HCT116 (cell line): ENCODE measurements around the gene ERGIC1. TPM values are rescaled to one million over a fixed set of nuclear protein-coding genes. Genes with fewer than 3 reads are reported as not detected.

Source experiments
- ATAC-seq: fragments of 200-7000 bp; cut with Tn5 transposase; 2 replicates; pipeline ENCODE4 v1.9.1; 2020; ENCODE audit warnings: mild to moderate bottlenecking, moderate library complexity
- BruUV-seq: library from RNA; stranded (reverse); fragments of 400-500 nt; replicated peaks from 2 replicates; lab custom pipeline; 2021; lab: Mats Ljungman, UMichigan
- CTCF ChIA-PET: fragments of 300-600 bp; sonication (Branson Sonifier 250); formaldehyde crosslinking; loops from one replicate; lab custom pipeline; 2021; ENCODE audit warnings: antibody characterized with exemption; lab: Charles Lee
- POLR2A ChIA-PET: fragments of 300-600, 350-600 bp; sonication (Branson Sonifier 250); formaldehyde crosslinking; loops from one replicate; lab custom pipeline; 2021; ENCODE audit warnings: antibody characterized with exemption; lab: Charles Lee
- RAD21 ChIA-PET, 2 experiments: fragments of 300-600 bp; sonication (Branson Sonifier 250); formaldehyde crosslinking; loops; one replicate each; lab custom pipeline; 2023; ENCODE audit warnings: low total read pairs in 2 of 2; ENCODE audit not compliant: uncharacterized antibody in 2 of 2, unreplicated experiment in 2 of 2, low non-redundant PET in 1 of 2; lab: Charles Lee
- DNase-seq: peaks from one replicate; pipeline ENCODE4 v3.0.0-alpha.2; 2010; ENCODE audit warnings: low read depth, low spot score
- H2AFZ ChIP-seq: fragments of 200-600 bp; shearing (Covaris generic), sonication (generic); 2 replicates; pipeline ENCODE4 v1.6.1; 2017; ENCODE audit warnings: low read depth, mixed run types, mixed read lengths, antibody characterized with exemption, low read length; ENCODE audit not compliant: poor library complexity, severe bottlenecking
- H3K27ac ChIP-seq: 2 replicates; pipeline ENCODE4 v1.5.1; 2012; ENCODE audit warnings: low read depth, low read length
- H3K27me3 ChIP-seq: fragments of 200-600 bp; sonication (generic); 2 replicates; pipeline ENCODE4 v1.6.1; 2016; ENCODE audit warnings: mixed run types, low read length, mixed read lengths; ENCODE audit not compliant: insufficient read depth
- H3K36me3 ChIP-seq, 2 experiments: fragments of 200-500 bp in 1 of 2; fragments of 200-600 bp in 1 of 2; sonication (Bioruptor generic) in 1 of 2; sonication (generic) in 1 of 2; 2 replicates each; pipeline versions ENCODE4 v1.5.1 to v1.6.1; 2014 to 2016; ENCODE audit warnings: low read length in 2 of 2, inconsistent platforms in 1 of 2, mixed read lengths in 1 of 2, mixed run types in 1 of 2; ENCODE audit not compliant: insufficient read depth in 2 of 2, control insufficient read depth in 1 of 2
- H3K4me1 ChIP-seq, 2 experiments: fragments of 200-600 bp in 1 of 2; sonication (generic) in 1 of 2; 2 replicates each; pipeline versions ENCODE4 v1.5.1 to v1.6.1; 2012 to 2017; ENCODE audit warnings: low read length in 2 of 2, inconsistent platforms in 1 of 2, mild to moderate bottlenecking in 1 of 2, mixed read lengths in 1 of 2, mixed run types in 1 of 2, moderate library complexity in 1 of 2; ENCODE audit not compliant: insufficient read depth in 2 of 2, control insufficient read depth in 1 of 2
- H3K4me2 ChIP-seq: fragments of 200-600 bp; sonication (generic); 2 replicates; pipeline ENCODE4 v1.6.1; 2017; ENCODE audit warnings: mixed run types, low read length, mixed read lengths
- H3K4me3 ChIP-seq, 2 experiments: fragments of 200-600 bp in 1 of 2; sonication (generic) in 1 of 2; replicated peaks in 1 of 2; 2 replicates each; pipeline ENCODE4 v1.5.1; 2011 to 2016; ENCODE audit warnings: low read length in 2 of 2, control low read depth in 1 of 2, low read depth in 1 of 2, mild to moderate bottlenecking in 1 of 2, mixed read lengths in 1 of 2, mixed run types in 1 of 2
- H3K79me2 ChIP-seq: fragments of 200-600 bp; sonication (generic); 2 replicates; pipeline ENCODE4 v1.6.1; 2017; ENCODE audit warnings: mild to moderate bottlenecking, mixed run types, low read length, moderate library complexity, mixed read lengths; ENCODE audit not compliant: insufficient read depth
- H3K9ac ChIP-seq: fragments of 200-600 bp; sonication (generic); 2 replicates; pipeline ENCODE4 v1.6.1; 2016; ENCODE audit warnings: low read length, mixed read lengths
- H3K9me2 ChIP-seq: fragments of 200-600 bp; sonication (generic), shearing (Covaris generic); 2 replicates; pipeline ENCODE4 v1.6.1; 2017; ENCODE audit warnings: mixed run types, mild to moderate bottlenecking, moderate library complexity; ENCODE audit not compliant: insufficient read depth
- H3K9me3 ChIP-seq, 2 experiments: fragments of 200-500 bp in 1 of 2; fragments of 200-600 bp in 1 of 2; sonication (Bioruptor generic) in 1 of 2; sonication (generic) in 1 of 2; 2 replicates each; pipeline ENCODE4 v1.6.1; 2014 to 2017; ENCODE audit warnings: low read length in 2 of 2, mixed read lengths in 2 of 2, inconsistent platforms in 1 of 2, low read depth in 1 of 2, mild to moderate bottlenecking in 1 of 2, mixed run types in 1 of 2, moderate library complexity in 1 of 2; ENCODE audit not compliant: control insufficient read depth in 1 of 2, insufficient read depth in 1 of 2
- H4K20me1 ChIP-seq: fragments of 200-600 bp; sonication (generic), shearing (Covaris generic); 2 replicates; pipeline ENCODE4 v1.6.1; 2017; ENCODE audit warnings: mixed run types, mild to moderate bottlenecking, moderate library complexity; ENCODE audit not compliant: insufficient read depth
- ATF3 ChIP-seq: IDR thresholded peaks from 2 replicates; pipeline ENCODE4 v1.6.1; 2012
- CBX3 ChIP-seq: IDR thresholded peaks from 2 replicates; pipeline ENCODE4 v1.6.1; 2012; ENCODE audit warnings: low read depth
- CEBPB ChIP-seq: IDR thresholded peaks from 2 replicates; pipeline ENCODE4 v1.6.1; 2012; ENCODE audit warnings: low read depth
- EGR1 ChIP-seq: IDR thresholded peaks from 2 replicates; pipeline ENCODE4 v1.6.1; 2012; ENCODE audit warnings: low read depth
- ELF1 ChIP-seq: IDR thresholded peaks from 2 replicates; pipeline ENCODE4 v1.6.1; 2012; ENCODE audit warnings: low read depth, borderline replicate concordance
- EZH2 ChIP-seq: fragments of 200-600 bp; sonication (generic); IDR thresholded peaks from 2 replicates; pipeline ENCODE4 v1.6.1; 2017; ENCODE audit warnings: antibody characterized with exemption, mixed run types
- EZH2phosphoT487 ChIP-seq: fragments of 200-600 bp; IDR thresholded peaks from 2 replicates; pipeline ENCODE4 v1.6.1; 2018; ENCODE audit warnings: antibody characterized with exemption, borderline replicate concordance
- MAX ChIP-seq: IDR thresholded peaks from 2 replicates; pipeline ENCODE4 v1.6.1; 2012
- POLR2A ChIP-seq: IDR thresholded peaks from 2 replicates; pipeline ENCODE4 v1.7.0; 2011; ENCODE audit warnings: borderline replicate concordance; ENCODE audit not compliant: insufficient read depth, insufficient read length; ENCODE audit errors: extremely low read depth
- POLR2AphosphoS5 ChIP-seq: IDR thresholded peaks from 2 replicates; pipeline ENCODE4 v1.6.1; 2011; ENCODE audit warnings: mild to moderate bottlenecking, low read depth, low read length, moderate library complexity
- REST ChIP-seq: IDR thresholded peaks from 2 replicates; pipeline ENCODE4 v1.6.1; 2012; ENCODE audit warnings: low read depth
- TCF7L2 ChIP-seq: IDR thresholded peaks from 2 replicates; pipeline ENCODE4 v1.7.0; 2011; ENCODE audit warnings: borderline replicate concordance, inconsistent platforms; ENCODE audit not compliant: insufficient read depth, insufficient read length; ENCODE audit errors: extremely low read depth
- YY1 ChIP-seq: IDR thresholded peaks from 2 replicates; pipeline ENCODE4 v1.6.1; 2011; ENCODE audit warnings: low read length, low read depth, moderate library complexity, mild to moderate bottlenecking; ENCODE audit not compliant: insufficient replicate concordance; ENCODE audit errors: extremely low read depth
- ZBTB33 ChIP-seq: IDR thresholded peaks from 2 replicates; pipeline ENCODE4 v1.6.1; 2011; ENCODE audit warnings: mild to moderate bottlenecking, low read length, moderate library complexity; ENCODE audit not compliant: insufficient replicate concordance; ENCODE audit errors: extremely low read depth
- ZFX ChIP-seq: fragments of 450-650 bp; IDR thresholded peaks from 2 replicates; pipeline ENCODE4 v1.6.1; 2017
- ZNF274 ChIP-seq: fragments of 200-500 bp; sonication (Bioruptor generic); IDR thresholded peaks from 2 replicates; pipeline ENCODE4 v1.6.1; 2014; ENCODE audit warnings: mild to moderate bottlenecking, low read depth, low read length, inconsistent platforms
- intact Hi-C: fragments of 100-400 bp; cut with micrococcal nuclease; formaldehyde crosslinking; loops from 2 replicates; pipeline ENCODE4 v1.10.0; 2022
- total RNA-seq: library from RNA; stranded (reverse); gene quantifications from one replicate; pipeline ENCODE4 v1.2.1, GENCODE V29; 2021; ENCODE audit not compliant: unreplicated experiment
- TF ChIP-seq, protein P1 (sequence below), 3 experiments: fragments of 200-600 bp in 1 of 3; sonication (generic) in 1 of 3; IDR thresholded peaks in 2 of 3; conservative IDR thresholded peaks in 1 of 3; 2 replicates each; pipeline ENCODE4 v1.5.1; 2012 to 2017; ENCODE audit warnings: low read depth in 2 of 3, low read length in 2 of 3, antibody characterized with exemption in 1 of 3, borderline replicate concordance in 1 of 3, control low read depth in 1 of 3, mild to moderate bottlenecking in 1 of 3, mixed read lengths in 1 of 3, mixed run types in 1 of 3, moderate library complexity in 1 of 3; ENCODE audit not compliant: insufficient read depth in 1 of 3

Gene ERGIC1
- total RNA-seq, 1 experiment from 2014 or later: 73.3 TPM

GRCh38 chr5:172906436-172906835, 72.4 kb downstream of the ERGIC1 start:
- no peaks in the 10 kb centered on the region for H3K9me2 ChIP-seq
- no peak for TF ChIP-seq ATF3
- no peak for TF ChIP-seq TCF7L2
- no peak for TF ChIP-seq POLR2AphosphoS5
- no peak for TF ChIP-seq YY1
- TF ChIP-seq EZH2phosphoT487: no peak
- no peak for TF ChIP-seq MAX
- TF ChIP-seq ZNF274: no peak
- TF ChIP-seq CEBPB: no peak
- TF ChIP-seq CBX3: no peak
- no peak for TF ChIP-seq EGR1
- no peak for TF ChIP-seq ELF1
- TF ChIP-seq ZBTB33: no peak
- TF ChIP-seq, protein P1, sequence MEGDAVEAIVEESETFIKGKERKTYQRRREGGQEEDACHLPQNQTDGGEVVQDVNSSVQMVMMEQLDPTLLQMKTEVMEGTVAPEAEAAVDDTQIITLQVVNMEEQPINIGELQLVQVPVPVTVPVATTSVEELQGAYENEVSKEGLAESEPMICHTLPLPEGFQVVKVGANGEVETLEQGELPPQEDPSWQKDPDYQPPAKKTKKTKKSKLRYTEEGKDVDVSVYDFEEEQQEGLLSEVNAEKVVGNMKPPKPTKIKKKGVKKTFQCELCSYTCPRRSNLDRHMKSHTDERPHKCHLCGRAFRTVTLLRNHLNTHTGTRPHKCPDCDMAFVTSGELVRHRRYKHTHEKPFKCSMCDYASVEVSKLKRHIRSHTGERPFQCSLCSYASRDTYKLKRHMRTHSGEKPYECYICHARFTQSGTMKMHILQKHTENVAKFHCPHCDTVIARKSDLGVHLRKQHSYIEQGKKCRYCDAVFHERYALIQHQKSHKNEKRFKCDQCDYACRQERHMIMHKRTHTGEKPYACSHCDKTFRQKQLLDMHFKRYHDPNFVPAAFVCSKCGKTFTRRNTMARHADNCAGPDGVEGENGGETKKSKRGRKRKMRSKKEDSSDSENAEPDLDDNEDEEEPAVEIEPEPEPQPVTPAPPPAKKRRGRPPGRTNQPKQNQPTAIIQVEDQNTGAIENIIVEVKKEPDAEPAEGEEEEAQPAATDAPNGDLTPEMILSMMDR (IDR thresholded peaks at IDR 0.05 in 2 of 3, conservative IDR thresholded peaks at IDR 0.05 in 1 of 3; ENCODE audit: borderline replicate concordance in 1 of 3, insufficient read depth in 1 of 3, low read depth in 2 of 3, low read length in 2 of 3): no peak
- no peak for TF ChIP-seq EZH2
- no peak for TF ChIP-seq ZFX
- no peak for TF ChIP-seq POLR2A
- TF ChIP-seq REST: no peak
- TF ChIP-seq, all 23 proteins: peak for 0
- Histone ChIP-seq H3K4me2 (no peak overlapping the region), H3K27ac (no peak overlapping the region), H3K4me3 (no peak overlapping the region), H4K20me1 (no peaks in the 10 kb centered on the region), H2AFZ (no peak overlapping the region), H3K4me1 (peaks cover 12 to 35% of the 10 kb centered on the region in 2 experiments; a peak in 3 of 4 replicates), H3K79me2 (no peaks in the 10 kb centered on the region), H3K9ac (no peak overlapping the region), H3K36me3 (no peaks in the 10 kb centered on the region), H3K9me3 (no peaks in the 10 kb centered on the region), H3K27me3 (no peaks in the 10 kb centered on the region)
- DNase-seq (no peak), ATAC-seq (no peak)
- ChIA-PET CTCF (interaction anchor here (1.3 kb wide), 1 partner anchor 190 kb away, joined by 4 read pairs; no protein-coding TSS in a partner anchor), POLR2A (interaction anchor here (3.7 kb wide), 1 partner anchor 135 kb away, joined by 20 read pairs; the partner anchor contains the start of gene DUSP1), RAD21 (no interaction called here)
- intact Hi-C loops: no loop called here
- no TSS peak for BruUV-seq
